B cell (primary cell): Measurements from ENCODE around the gene STK11. TPM values are rescaled to one million over a fixed set of nuclear protein-coding genes. Genes with fewer than 3 reads are reported as not detected.

Experiments used
- ATAC-seq: fragments of 200-7000 bp; cut with Tn5 transposase; one replicate; pipeline ENCODE4 v1.10.0; 2021; ENCODE audit warnings: low read depth, mild to moderate bottlenecking, moderate number of reproducible peaks, moderate library complexity
- CTCF ChIA-PET: fragments of 350-600 bp; sonication (Branson Sonifier 250); formaldehyde crosslinking; loops from one replicate; lab custom pipeline; 2021; ENCODE audit warnings: antibody characterized with exemption, inconsistent platforms; lab: Charles Lee
- POLR2A ChIA-PET: fragments of 350-600 bp; sonication (Branson Sonifier 250); formaldehyde crosslinking; loops from one replicate; lab custom pipeline; 2021; ENCODE audit warnings: antibody characterized with exemption; lab: Charles Lee
- DNase-seq: peaks from one replicate; pipeline ENCODE4 v3.0.0; 2013
- H2AFZ ChIP-seq: 2 replicates; pipeline ENCODE4 v1.6.1; 2012; ENCODE audit warnings: mild to moderate bottlenecking, low read depth, low read length; ENCODE audit not compliant: insufficient read depth, poor library complexity, severe bottlenecking
- H3K27ac ChIP-seq, 2 donors: 1 replicate in 1 of 2; 2 replicates in 1 of 2; pipeline ENCODE4 v1.5.1; 2012 to 2013; ENCODE audit warnings: low read length in 2 of 2, mild to moderate bottlenecking in 2 of 2, moderate library complexity in 1 of 2
- H3K27me3 ChIP-seq, 4 experiments: fragments of 200-600 bp in 1 of 4; sonication (generic) in 1 of 4; replicated peaks in 1 of 4; 1 replicate in 2 of 4; 2 replicates in 2 of 4; pipeline versions ENCODE4 v1.6.1 to v1.7.0; 2013 to 2016; ENCODE audit warnings: low read length in 3 of 4, mild to moderate bottlenecking in 2 of 4, mixed read lengths in 1 of 4, moderate library complexity in 1 of 4; ENCODE audit not compliant: insufficient read depth in 4 of 4, control insufficient read depth in 3 of 4; ENCODE audit errors: control extremely low read depth in 1 of 4
- H3K36me3 ChIP-seq, 2 experiments: replicated peaks in 1 of 2; 1 replicate in 1 of 2; 2 replicates in 1 of 2; pipeline versions ENCODE4 v1.6.1 to v1.7.1; 2013; ENCODE audit warnings: low read length in 1 of 2; ENCODE audit not compliant: insufficient read depth in 2 of 2, control insufficient read depth in 1 of 2; ENCODE audit errors: control extremely low read depth in 1 of 2, extremely low read depth in 1 of 2
- H3K4me1 ChIP-seq, 2 donors: fragments of 200-600 bp in 1 of 2; sonication (generic) in 1 of 2; 1 replicate in 1 of 2; 2 replicates in 1 of 2; pipeline versions ENCODE4 v1.5.1 to v1.6.1; 2013 to 2017; ENCODE audit warnings: low read length in 2 of 2; ENCODE audit not compliant: control insufficient read depth in 2 of 2, insufficient read depth in 2 of 2
- H3K4me2 ChIP-seq: replicated peaks from 2 replicates; pipeline ENCODE3; 2012; ENCODE audit warnings: mild to moderate bottlenecking, low read depth, low read length; ENCODE audit not compliant: poor library complexity, severe bottlenecking
- H3K4me3 ChIP-seq, 5 experiments: fragments of 200-600 bp in 1 of 5; sonication (generic) in 1 of 5; 1 replicate in 3 of 5; 2 replicates in 2 of 5; pipeline versions ENCODE4 v1.5.1 to v1.7.0; 2011 to 2016; ENCODE audit warnings: low read length in 4 of 5, mild to moderate bottlenecking in 4 of 5, low read depth in 2 of 5, control low read depth in 1 of 5, moderate library complexity in 1 of 5; ENCODE audit not compliant: insufficient read depth in 1 of 5; ENCODE audit errors: control extremely low read depth in 1 of 5, extremely low read depth in 1 of 5
- H3K79me2 ChIP-seq: fragments of 200-600 bp; sonication (generic); one replicate; pipeline ENCODE4 v1.6.0; 2016; ENCODE audit warnings: low read length; ENCODE audit not compliant: control insufficient read depth, insufficient read depth
- H3K9ac ChIP-seq: fragments of 200-600 bp; sonication (generic); 2 replicates; pipeline ENCODE4 v1.6.1; 2017; ENCODE audit warnings: mild to moderate bottlenecking, low read length, moderate library complexity
- H3K9me3 ChIP-seq, 3 donors: one replicate each; pipeline versions ENCODE4 v1.6.1 to v1.7.1; 2013; ENCODE audit warnings: low read length in 2 of 3; ENCODE audit not compliant: control insufficient read depth in 2 of 3, insufficient read depth in 1 of 3; ENCODE audit errors: control extremely low read depth in 1 of 3
- H4K20me1 ChIP-seq: 2 replicates; pipeline ENCODE4 v1.6.0; 2012; ENCODE audit warnings: mild to moderate bottlenecking, low read length; ENCODE audit not compliant: insufficient read depth, control insufficient read depth, poor library complexity, severe bottlenecking
- H3K27ac Mint-ChIP-seq: one replicate; pipeline ENCODE4 v1.8.0; 2021; ENCODE audit warnings: mixed read lengths
- H3K27me3 Mint-ChIP-seq: one replicate; pipeline ENCODE4 v1.8.0; 2021; ENCODE audit warnings: mixed read lengths
- H3K4me1 Mint-ChIP-seq: one replicate; pipeline ENCODE4 v1.8.0; 2021; ENCODE audit warnings: mixed read lengths
- H3K4me3 Mint-ChIP-seq: one replicate; pipeline ENCODE4 v1.8.0; 2021; ENCODE audit warnings: mixed read lengths
- H3K9me3 Mint-ChIP-seq: one replicate; pipeline ENCODE4 v1.8.0; 2022; ENCODE audit warnings: mixed read lengths; ENCODE audit not compliant: insufficient read depth
- EZH2 ChIP-seq: IDR thresholded peaks from 2 replicates; pipeline ENCODE4 v1.6.1; 2012; ENCODE audit warnings: borderline replicate concordance, low read depth, mild to moderate bottlenecking, moderate library complexity, low read length; ENCODE audit not compliant: insufficient read depth, poor library complexity, severe bottlenecking
- WGBS: methylation state at CpG from one replicate; pipeline ENCODE4 v1.1.5; 2013; ENCODE audit warnings: missing lambda C conversion rate; ENCODE audit not compliant: insufficient coverage; 5-methylcytosine and 5-hydroxymethylcytosine counted together
- intact Hi-C: fragments of 100-400 bp; cut with micrococcal nuclease; formaldehyde crosslinking; loops from one replicate; pipeline ENCODE4 v1.10.0; 2022
- polyA plus RNA-seq: library from polyadenylated mRNA; depleted of rRNA; stranded (reverse); fragments of >200 nt; gene quantifications from 2 replicates; pipeline ENCODE4 v1.2.3, GENCODE V29; 2012
- total RNA-seq, 2 donors: library from RNA; stranded (reverse); fragments of 120-200 nt in 1 of 2; gene quantifications; 1 replicate in 1 of 2; 2 replicates in 1 of 2; pipeline versions ENCODE4 v1.2.3 to v1.2.4, GENCODE V29; 2013 to 2022
- TF ChIP-seq, protein P1 (sequence below): fragments of 200-600 bp; IDR thresholded peaks from one replicate; pipeline ENCODE4 v1.8.0; 2022; ENCODE audit warnings: antibody characterized with exemption, mild to moderate bottlenecking

Gene STK11
- total and polyA plus RNA-seq, 2 donors (not counting 1 experiment from before 2014, with no cell fraction given): 87.9 to 89.9 TPM

DNA sequence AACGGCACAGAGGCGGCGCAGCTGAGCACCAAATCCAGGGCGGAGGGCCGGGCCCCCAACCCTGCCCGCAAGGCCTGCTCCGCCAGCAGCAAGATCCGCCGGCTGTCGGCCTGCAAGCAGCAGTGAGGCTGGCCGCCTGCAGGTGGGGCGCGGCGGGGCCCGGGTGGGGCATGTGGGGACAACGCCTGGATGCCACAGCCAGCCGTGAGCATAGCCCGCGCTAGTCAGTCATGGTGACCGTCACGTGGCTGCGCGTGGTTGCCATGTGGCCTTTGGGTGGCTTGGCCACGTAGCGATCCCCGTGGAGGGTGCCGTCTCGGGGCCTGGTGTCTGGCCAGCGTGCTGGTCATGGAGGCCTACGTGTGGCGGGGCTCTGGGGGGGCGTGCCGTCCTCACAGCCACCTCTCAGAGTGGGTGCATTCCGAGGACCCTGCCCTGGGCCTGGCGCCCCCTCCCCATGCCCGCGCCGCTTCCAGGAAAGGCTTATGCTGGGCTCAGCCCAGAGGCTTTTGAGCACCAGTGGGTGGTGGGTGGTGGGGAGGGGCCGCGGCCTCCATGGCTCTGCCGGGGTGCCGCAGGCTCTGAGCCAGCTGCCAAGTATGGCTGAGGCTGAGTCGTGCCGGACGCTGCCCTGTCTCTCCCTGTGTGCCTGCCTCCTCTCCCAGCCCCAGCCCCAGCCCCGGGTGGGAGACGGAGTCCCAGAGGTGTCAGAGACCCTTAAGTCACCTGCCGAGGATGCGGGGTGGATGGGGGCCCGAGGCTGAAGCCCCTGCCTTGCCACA is 21.1 kb downstream of the STK11 start:
- Mint-ChIP-seq H3K27me3 (no peaks in the 10 kb centered on the region), H3K4me3 (no peak overlapping the region), H3K9me3 (no peaks in the 10 kb centered on the region), H3K4me1 (peaks cover 2% of the 10 kb centered on the region), H3K27ac (no peak overlapping the region)
- DNase-seq (no peak), ATAC-seq (no peak)
- H3K4me3 ChIP-seq: no peak overlapping the region
- peaks cover 0 to 26% of the 10 kb centered on the region in 2 experiments for H3K36me3 ChIP-seq
- H3K27ac ChIP-seq: no peak overlapping the region
- ChIA-PET POLR2A (no interaction called here), CTCF (no interaction called here)
- 95% methylated on average over 48 of the region's 50 CpGs for WGBS
- no peak overlapping the region for H2AFZ ChIP-seq
- no peaks in the 10 kb centered on the region for H3K9me3 ChIP-seq
- H3K4me1 ChIP-seq: no peaks in the 10 kb centered on the region
- TF ChIP-seq, protein P1, sequence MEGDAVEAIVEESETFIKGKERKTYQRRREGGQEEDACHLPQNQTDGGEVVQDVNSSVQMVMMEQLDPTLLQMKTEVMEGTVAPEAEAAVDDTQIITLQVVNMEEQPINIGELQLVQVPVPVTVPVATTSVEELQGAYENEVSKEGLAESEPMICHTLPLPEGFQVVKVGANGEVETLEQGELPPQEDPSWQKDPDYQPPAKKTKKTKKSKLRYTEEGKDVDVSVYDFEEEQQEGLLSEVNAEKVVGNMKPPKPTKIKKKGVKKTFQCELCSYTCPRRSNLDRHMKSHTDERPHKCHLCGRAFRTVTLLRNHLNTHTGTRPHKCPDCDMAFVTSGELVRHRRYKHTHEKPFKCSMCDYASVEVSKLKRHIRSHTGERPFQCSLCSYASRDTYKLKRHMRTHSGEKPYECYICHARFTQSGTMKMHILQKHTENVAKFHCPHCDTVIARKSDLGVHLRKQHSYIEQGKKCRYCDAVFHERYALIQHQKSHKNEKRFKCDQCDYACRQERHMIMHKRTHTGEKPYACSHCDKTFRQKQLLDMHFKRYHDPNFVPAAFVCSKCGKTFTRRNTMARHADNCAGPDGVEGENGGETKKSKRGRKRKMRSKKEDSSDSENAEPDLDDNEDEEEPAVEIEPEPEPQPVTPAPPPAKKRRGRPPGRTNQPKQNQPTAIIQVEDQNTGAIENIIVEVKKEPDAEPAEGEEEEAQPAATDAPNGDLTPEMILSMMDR: no peak
- TF ChIP-seq EZH2: no peak
- H3K9ac ChIP-seq: no peak overlapping the region
- peaks cover 10% of the 10 kb centered on the region for H3K79me2 ChIP-seq
- intact Hi-C loops: no loop called here
- no peaks in the 10 kb centered on the region for H3K27me3 ChIP-seq
- no peak overlapping the region for H3K4me2 ChIP-seq
- peaks cover 14% of the 10 kb centered on the region for H4K20me1 ChIP-seq

GRCh38 chr19:1227304-1228054 is 21.9 kb downstream of the STK11 start:
- Histone ChIP-seq H3K9me3 (no peaks in the 10 kb centered on the region), H2AFZ (no peak overlapping the region), H3K79me2 (peaks cover 3% of the 10 kb centered on the region), H3K27me3 (no peaks in the 10 kb centered on the region), H3K9ac (no peak overlapping the region), H3K4me3 (no peak overlapping the region), H3K27ac (no peak overlapping the region), H3K36me3 (peaks cover 0 to 26% of the 10 kb centered on the region in 2 experiments), H3K4me1 (no peaks in the 10 kb centered on the region), H4K20me1 (peaks cover 12% of the 10 kb centered on the region), H3K4me2 (no peak overlapping the region)
- ChIA-PET CTCF (no interaction called here), POLR2A (no interaction called here)
- no peak for DNase-seq
- no peak for ATAC-seq
- TF ChIP-seq EZH2: no peak
- TF ChIP-seq, protein P1: no peak
- 98% methylated on average over 35 of the region's 56 CpGs for WGBS
- H3K27ac Mint-ChIP-seq: no peak overlapping the region
- peaks cover 2% of the 10 kb centered on the region for H3K4me1 Mint-ChIP-seq
- no peaks in the 10 kb centered on the region for H3K9me3 Mint-ChIP-seq
- intact Hi-C loops: no loop called here
- H3K27me3 Mint-ChIP-seq: no peaks in the 10 kb centered on the region
- no peak overlapping the region for H3K4me3 Mint-ChIP-seq
